ENCODE data around the gene OGFOD2. TPM values are rescaled to one million over a fixed set of nuclear protein-coding genes. Genes with fewer than 3 reads are reported as not detected.

Gene OGFOD2
- total RNA-seq, 1 donor from 2014 or later = 24.5 TPM

GRCh38 chr12:122989225-122989839, 14.3 kb downstream of the OGFOD2 start:
- no peak for DNase-seq (ENCODE audit: low spot score)

GRCh38 chr12:122989874-122990419, 14.9 kb downstream of the OGFOD2 start:
- DNase-seq (ENCODE audit: low spot score) = no peak

- DNase-seq (ENCODE audit: low spot score) = no peak
These were observed 15.5 kb downstream of the OGFOD2 start for GRCh38 chr12:122990561-122990960.

- no peak for DNase-seq (ENCODE audit: low spot score)
These were observed 16.0 kb downstream of the OGFOD2 start for GRCh38 chr12:122990961-122991622.

GRCh38 chr12:122991623-122992275, 16.7 kb downstream of the OGFOD2 start:
- no peak for DNase-seq (ENCODE audit: low spot score)

GRCh38 chr12:122992386-122992785, 17.3 kb downstream of the OGFOD2 start:
- DNase-seq (ENCODE audit: low spot score) = no peak

GRCh38 chr12:122994140-122994675, 19.2 kb downstream of the OGFOD2 start:
- DNase-seq (ENCODE audit: low spot score) = no peak

GRCh38 chr12:122994781-122995502, 19.9 kb downstream of the OGFOD2 start:
- no peak for DNase-seq (ENCODE audit: low spot score)

- no peak for DNase-seq (ENCODE audit: low spot score)
These were observed 20.6 kb downstream of the OGFOD2 start for GRCh38 chr12:122995503-122996187.

GRCh38 chr12:122996188-122996601, 21.2 kb downstream of the OGFOD2 start:
- DNase-seq (ENCODE audit: low spot score) = no peak

GRCh38 chr12:122996621-122997342, 21.7 kb downstream of the OGFOD2 start:
- no peak for DNase-seq (ENCODE audit: low spot score)

- DNase-seq (ENCODE audit: low spot score) = no peak
These were observed 22.6 kb downstream of the OGFOD2 start for GRCh38 chr12:122997343-122998250.

GRCh38 chr12:122998316-122998715, 23.3 kb downstream of the OGFOD2 start:
- DNase-seq (ENCODE audit: low spot score) = no peak

- no peak for DNase-seq (ENCODE audit: low spot score)
These were observed 24.3 kb downstream of the OGFOD2 start for GRCh38 chr12:122999196-122999946.

- no peak for DNase-seq (ENCODE audit: low spot score)
These were observed 25.0 kb downstream of the OGFOD2 start for GRCh38 chr12:122999986-123000420.

GRCh38 chr12:123000578-123000977, 25.5 kb downstream of the OGFOD2 start:
- no peak for DNase-seq (ENCODE audit: low spot score)

- DNase-seq (ENCODE audit: low spot score) = no peak
These were observed 26.4 kb downstream of the OGFOD2 start for GRCh38 chr12:123001464-123001863.

GRCh38 chr12:123003257-123003656, 28.2 kb downstream of the OGFOD2 start:
- DNase-seq (ENCODE audit: low spot score) = no peak

GRCh38 chr12:123004287-123004686, 29.2 kb downstream of the OGFOD2 start:
- no peak for DNase-seq (ENCODE audit: low spot score)

Measured in ureter (tissue), 1 donor.